Skin epidermis (tissue), 12 donors: Measurements from ENCODE around the gene LIPA.

ENCODE experiments used
- H3K27ac ChIP-seq, 21 experiments: fragments of 200-600 bp; sonication (generic) in 11 of 21; one replicate each; pipeline ENCODE4 v1.5.0; 2020; ENCODE audit warnings: mild to moderate bottlenecking in 3 of 21, inconsistent platforms in 2 of 21, moderate library complexity in 2 of 21
- H3K4me3 ChIP-seq, 7 experiments: fragments of 200-600 bp; sonication (generic) in 2 of 7; one replicate each; pipeline ENCODE4 v1.5.0; 2020; ENCODE audit warnings: inconsistent platforms in 2 of 7, mild to moderate bottlenecking in 2 of 7, moderate library complexity in 1 of 7

LIPA gene

DNA sequence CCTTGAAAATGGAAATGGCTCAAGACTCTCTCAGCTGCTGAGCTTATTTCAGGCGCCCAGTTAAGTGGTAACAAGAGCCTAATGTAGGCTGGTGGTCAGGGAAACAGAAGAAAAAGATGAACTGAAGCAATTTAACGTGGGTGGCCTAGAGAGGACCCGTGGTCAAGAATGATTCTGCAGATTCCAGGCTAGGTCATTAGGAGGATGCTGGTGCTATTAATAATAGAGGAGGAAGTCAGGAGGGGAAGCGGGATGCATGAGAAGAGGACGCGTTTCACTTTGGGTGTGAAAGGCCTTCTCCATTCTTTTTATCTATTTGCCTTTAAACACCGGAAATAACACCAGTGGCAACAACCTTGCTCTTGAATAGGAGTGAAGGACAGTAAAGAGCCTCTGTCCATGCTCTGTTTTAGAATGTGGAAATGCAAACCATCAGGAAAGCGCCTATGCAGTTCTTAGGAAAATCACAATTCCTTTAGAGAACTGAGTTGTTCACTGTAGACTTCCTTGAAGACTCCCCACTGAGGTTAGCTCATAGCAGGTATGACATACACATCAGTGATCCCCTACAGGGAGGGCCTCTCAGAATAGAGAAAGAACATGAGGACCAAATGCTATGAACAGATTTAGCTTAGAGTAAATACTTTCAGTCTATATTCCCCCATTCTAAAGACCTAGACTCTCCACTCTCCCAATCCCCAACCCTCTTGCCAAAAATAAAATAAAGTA, 8.6 kb downstream of the LIPA start:
- no peak overlapping the region for H3K4me3 ChIP-seq
- peak overlapping the region in 4 of 21 experiments; percentile 21 to 38 (median 26) for H3K27ac ChIP-seq

DNA sequence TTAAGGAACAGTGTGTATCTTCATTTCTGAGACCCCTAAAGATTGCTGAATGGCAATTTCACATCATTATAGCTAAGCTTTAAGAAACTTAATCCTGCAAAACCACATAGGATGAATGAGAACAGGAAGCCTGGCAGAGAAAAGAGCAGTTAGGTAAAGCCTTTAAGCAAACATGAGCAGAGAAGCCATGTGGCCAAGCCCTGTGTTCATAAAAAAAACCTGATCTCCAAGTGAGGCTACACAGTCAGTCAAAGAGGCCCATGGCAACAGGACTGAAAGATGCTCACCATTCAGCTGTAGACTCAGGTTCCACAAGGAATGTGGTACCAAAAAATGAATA, 9.3 kb downstream of the LIPA start:
- peak overlapping the region in 6 of 21 experiments; percentile 11 to 47 (median 34) for H3K27ac ChIP-seq
- H3K4me3 ChIP-seq, result no peak overlapping the region

DNA sequence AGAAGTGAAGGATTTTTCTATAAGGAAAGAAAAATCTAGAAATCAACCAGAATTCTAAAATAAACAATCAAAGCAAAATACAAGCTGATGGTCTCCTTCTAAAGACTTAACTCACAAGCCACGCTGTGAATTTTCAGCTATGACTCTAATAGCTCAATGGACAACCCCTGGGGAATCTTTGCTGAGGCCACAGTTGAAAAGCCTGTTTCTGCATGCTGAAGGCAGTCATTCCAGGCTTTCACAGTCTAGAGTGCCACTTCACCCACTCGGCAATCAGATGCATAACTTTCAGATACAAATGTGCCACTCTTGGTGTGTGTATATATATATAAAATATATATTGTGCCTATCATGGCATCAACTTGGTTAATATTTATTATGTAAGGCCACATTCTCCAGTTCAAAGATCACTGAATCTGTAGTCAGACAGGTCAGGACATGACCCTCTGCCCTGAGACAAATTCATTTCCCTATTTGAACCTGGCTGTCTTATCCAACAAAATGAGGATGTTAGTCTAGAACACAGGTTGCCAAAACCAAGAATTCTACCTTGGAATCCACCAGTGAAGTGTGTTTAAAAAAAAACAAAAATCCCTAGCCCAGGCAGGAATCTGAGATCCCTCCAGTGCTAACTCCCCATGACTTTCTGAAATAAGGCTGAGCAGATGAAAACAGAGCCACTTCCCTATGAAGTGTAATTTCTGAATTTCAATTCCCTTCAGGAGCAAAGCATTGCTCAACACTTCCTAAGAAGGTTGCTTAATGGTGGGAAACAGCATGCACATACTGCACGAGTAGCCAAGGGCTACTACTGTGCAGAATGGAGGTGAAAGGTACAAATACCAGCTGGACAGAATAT, 9.9 kb downstream of the LIPA start:
- no peak overlapping the region for H3K4me3 ChIP-seq
- H3K27ac ChIP-seq, result peak overlapping the region in 10 of 21 experiments; percentile 1 to 52 (median 35)

GRCh38 chr10:89241026-89241425, 10.5 kb downstream of the LIPA start:
- Histone ChIP-seq H3K4me3 (no peak overlapping the region), H3K27ac (peak overlapping the region in 9 of 21 experiments; percentile 5 to 52 (median 33))

- Histone ChIP-seq H3K27ac (peak overlapping the region in 2 of 21 experiments; percentile 15 to 52), H3K4me3 (no peak overlapping the region)
Measured at GRCh38 chr10:89240519-89240918, 11.1 kb downstream of the LIPA start.

DNA sequence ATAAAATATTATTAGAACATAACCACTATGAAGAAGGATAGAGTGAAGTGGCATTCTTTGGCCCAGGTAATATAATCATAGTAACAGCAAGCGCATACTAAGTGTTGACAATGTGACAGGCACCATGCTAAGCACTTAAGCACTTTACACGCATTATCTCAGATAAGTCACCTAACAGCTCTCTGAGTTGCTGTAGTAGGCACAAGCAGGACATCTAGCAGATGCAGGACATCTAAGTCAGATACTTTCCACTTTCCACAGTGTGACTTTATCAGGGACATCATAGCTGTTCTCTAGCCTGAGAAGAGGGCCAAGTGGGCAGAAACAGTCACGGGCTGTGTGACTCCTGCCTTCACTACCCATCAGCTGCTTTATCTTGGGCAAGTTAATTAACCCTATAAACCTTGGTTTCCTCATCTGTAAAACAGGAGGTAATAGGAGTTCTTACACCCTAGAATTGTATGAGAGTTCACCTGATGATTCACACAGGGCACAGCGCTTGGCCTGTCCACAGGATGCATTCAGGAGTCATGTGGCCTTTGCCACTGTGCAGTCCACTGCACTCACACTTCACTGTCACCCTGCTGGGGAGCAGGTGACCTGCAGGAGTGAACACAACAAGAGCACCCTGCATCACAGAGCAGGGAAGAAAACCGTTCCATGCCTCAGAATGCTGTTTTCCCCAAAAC, 12.5 kb downstream of the LIPA start:
- Histone ChIP-seq H3K4me3 (no peak overlapping the region), H3K27ac (peak overlapping the region in 1 of 21 experiments; percentile 12)

- Histone ChIP-seq H3K4me3 (no peak overlapping the region), H3K27ac (peak overlapping the region in 4 of 21 experiments; percentile 22 to 77 (median 44))
Measured at GRCh38 chr10:89237849-89238248, 13.7 kb downstream of the LIPA start.

DNA sequence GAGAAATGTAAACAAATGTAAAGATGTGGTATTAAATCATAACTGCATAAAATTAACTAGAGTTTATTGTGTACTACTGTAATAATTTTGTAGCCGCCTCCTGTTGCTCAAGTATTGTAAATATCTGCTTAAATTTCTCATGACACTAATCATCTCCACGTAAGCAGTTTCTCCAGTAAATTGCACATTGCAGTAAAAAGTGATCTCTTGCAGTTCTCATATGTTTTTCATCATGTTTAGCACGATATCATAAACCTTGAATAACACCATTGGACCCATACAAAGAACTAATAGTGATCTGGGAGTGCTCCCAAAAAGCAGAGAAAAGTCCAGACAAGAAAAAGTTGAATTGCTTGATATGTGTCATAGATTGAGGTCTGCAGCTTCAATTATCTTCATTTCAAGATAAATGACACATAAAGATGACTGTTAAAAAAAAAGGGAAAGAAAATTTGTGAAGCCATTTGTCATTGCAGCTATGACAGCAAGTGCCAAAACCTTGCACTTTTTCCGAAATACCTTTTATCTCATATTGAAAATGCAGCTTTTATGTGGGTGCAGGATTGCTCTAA, 15.3 kb downstream of the LIPA start:
- Histone ChIP-seq H3K27ac (peak overlapping the region in 5 of 21 experiments; percentile 19 to 83 (median 47)), H3K4me3 (no peak overlapping the region)

DNA sequence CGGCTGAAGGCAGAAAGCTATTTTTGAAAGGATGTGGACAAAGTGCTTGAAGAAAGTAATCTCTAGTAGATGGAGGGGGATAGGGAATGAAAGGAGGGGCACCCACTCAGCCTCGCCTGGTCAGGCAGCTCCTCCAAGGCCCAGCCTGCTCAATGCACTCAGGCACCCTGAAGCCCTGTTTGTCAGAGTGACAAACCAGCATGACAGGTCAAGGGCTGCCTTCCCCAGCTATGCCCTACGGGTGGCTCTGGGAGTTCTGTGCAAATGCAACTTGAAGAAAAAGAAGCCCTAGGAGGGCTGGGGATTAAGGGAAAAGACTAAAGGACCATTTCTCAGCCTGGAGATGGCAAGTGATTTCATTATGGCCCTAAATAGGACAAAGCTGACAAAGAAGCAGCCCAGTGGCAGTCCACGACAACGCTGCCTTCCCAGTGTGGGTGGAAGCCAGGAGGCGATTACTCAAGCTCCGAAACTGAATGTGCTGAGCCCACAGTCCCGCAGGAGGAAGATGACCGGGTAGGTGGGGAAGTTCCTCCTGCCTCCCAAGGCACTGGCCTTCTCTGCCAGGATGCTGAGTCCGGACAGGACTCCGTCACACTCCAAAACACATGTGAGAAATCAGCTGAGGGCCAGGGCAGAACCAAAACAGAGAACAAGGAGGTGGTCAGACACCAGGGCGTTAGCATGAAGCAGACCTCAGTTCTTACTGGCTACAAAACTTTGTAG, 16.3 kb downstream of the LIPA start:
- H3K4me3 ChIP-seq, result no peak overlapping the region
- H3K27ac ChIP-seq, result peak overlapping the region in 13 of 21 experiments; percentile 4 to 83 (median 52)

- Histone ChIP-seq H3K27ac (peak overlapping the region in 1 of 21 experiments; percentile 15), H3K4me3 (no peak overlapping the region)
Measured at GRCh38 chr10:89233033-89233432, 18.5 kb downstream of the LIPA start.

- Histone ChIP-seq H3K27ac (no peak overlapping the region), H3K4me3 (no peak overlapping the region)
Measured at GRCh38 chr10:89228962-89229361, 22.6 kb downstream of the LIPA start.

DNA sequence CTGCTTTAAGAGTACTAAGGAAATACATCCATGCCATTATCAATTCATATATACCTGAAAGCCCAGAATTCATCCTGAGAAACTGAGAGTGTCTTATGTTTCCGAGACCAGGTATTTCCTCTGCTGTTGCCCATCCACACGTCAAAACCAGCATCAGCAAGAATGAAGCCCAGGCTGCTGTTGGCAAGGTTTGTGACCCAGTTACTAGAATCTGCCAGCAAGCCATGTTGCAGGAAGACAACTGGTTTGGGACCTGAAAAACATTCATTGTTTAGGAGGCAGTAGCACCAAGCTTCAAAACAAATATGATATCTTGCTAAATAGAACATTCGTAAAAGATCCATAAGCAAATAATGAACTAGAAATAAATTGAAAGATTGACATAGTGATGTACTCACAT, 23.4 kb downstream of the LIPA start:
- no peak overlapping the region for H3K27ac ChIP-seq
- no peak overlapping the region for H3K4me3 ChIP-seq

GRCh38 chr10:89226891-89227290, 24.7 kb downstream of the LIPA start:
- Histone ChIP-seq H3K4me3 (no peak overlapping the region), H3K27ac (no peak overlapping the region)

DNA sequence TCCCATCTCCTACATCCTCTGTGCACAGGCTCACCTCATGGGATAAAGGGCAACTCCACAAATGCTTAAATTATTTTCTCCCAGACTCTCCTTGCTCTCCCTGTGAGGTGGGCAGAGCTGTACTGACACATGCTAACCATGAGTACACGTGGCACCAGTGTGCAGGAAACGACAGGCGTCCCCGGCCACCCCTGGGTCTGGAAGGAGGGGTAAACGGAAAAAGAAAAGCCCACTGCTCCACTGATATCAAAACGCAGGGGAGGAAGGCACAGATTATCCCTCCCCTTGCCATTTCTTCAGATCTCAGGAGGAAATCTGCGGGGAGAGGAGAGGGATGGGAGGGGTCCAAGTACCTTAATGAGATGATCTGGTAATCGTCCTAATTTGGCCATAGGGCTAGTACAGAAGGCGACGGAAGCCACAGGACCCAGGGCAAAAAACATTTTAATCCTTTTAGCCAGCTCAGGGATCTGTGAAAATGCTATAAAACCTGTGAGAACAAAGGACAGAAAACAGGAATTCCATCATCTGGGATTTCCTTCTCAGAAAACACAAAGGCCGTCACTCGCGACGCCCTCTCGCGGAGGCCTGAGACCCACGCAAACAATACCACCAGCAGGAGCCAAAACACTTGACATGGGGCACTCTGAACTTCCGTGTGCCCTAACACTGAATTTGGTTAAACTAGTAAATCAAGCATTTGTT, 26.7 kb downstream of the LIPA start:
- H3K27ac ChIP-seq, result peak overlapping the region in 7 of 21 experiments; percentile 26 to 61 (median 50)

DNA sequence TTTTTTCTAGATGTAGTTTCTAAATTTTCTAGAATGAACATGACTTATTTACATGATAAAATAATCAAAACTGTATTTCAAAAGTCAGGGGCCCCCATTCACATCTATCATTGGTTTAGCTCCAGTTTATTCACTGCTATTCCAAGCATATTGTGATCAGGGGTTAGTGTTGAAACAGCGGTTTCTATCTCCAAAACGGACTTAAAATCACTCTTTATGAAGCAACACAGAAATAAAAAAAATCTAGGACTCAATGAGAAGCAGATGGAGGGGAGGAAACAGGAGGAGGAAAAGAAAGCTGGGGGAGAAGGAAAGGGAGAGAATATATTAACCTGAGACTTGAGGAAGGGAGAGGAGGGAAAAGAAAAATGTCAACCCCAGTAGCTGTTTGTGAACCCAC, 29.7 kb downstream of the LIPA start:
- H3K27ac ChIP-seq, result peak overlapping the region in 2 of 21 experiments; percentile 17 to 23
- no peak overlapping the region for H3K4me3 ChIP-seq

More for the DNA sequence above, 26.7 kb downstream of the LIPA start:
- H3K4me3 ChIP-seq, result no peak overlapping the region

- peak overlapping the region in 4 of 21 experiments; percentile 7 to 66 (median 44) for H3K27ac ChIP-seq
- H3K4me3 ChIP-seq, result no peak overlapping the region
Measured at GRCh38 chr10:89219513-89220218, 31.9 kb downstream of the LIPA start.

DNA sequence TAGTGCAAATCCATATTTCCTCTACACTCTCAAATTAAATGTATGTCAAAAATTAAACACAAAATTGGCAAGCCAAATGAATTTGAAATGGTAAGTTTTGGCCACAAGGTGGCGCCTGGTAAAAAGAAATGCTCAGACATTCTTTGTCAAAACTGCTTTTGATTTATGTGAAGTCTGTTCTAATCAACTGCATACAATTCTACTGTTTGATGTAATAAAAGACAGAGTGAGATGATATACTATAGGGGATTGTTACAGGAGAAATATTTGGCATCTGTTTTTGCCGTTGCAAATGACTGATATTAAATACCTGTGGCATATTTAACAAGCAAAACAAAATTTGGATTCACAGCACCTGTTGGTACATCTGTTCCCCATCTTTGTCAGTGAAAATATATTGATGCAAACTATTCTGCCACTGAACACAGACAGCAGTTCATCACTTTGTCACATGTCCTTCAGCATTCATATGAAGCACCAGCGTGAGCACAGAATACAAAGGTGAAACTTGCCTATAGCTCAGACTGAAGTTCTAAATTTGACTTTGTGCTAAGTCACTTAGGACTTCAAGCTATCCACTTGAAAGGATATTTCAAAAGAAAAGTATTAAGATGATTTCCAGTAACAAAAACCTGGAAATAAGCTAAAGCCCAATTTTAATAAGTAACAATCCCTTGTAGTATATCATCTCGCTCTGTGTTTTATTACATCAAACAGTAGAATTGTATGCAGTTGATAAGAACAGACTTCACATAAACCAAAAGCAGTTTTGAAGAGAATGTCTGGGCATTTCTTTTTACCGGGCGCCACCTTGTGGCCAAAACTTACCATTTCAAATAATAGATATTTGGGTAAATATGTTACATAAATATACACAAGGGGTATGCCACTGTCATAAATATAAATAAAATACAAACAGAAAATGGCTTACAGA, 34.3 kb downstream of the LIPA start:
- Histone ChIP-seq H3K27ac (peak overlapping the region in 5 of 21 experiments; percentile 6 to 43 (median 28)), H3K4me3 (no peak overlapping the region)
